IPS-15b (cell line): ENCODE results near the gene RALB.

Experiments used
- H3K27me3 ChIP-seq: one replicate; pipeline ENCODE4 v1.6.1; 2013; ENCODE audit warnings: low read length; ENCODE audit not compliant: control insufficient read depth, insufficient read depth
- H3K36me3 ChIP-seq: one replicate; pipeline ENCODE4 v1.6.1; 2013; ENCODE audit warnings: low read length; ENCODE audit not compliant: control insufficient read depth, insufficient read depth
- H3K4me1 ChIP-seq: one replicate; pipeline ENCODE4 v1.6.1; 2013; ENCODE audit warnings: mild to moderate bottlenecking, low read length; ENCODE audit not compliant: control insufficient read depth, insufficient read depth
- H3K4me3 ChIP-seq: one replicate; pipeline ENCODE4 v1.5.1; 2013; ENCODE audit warnings: low read depth, low read length
- H3K9ac ChIP-seq: one replicate; pipeline ENCODE4 v1.6.1; 2013; ENCODE audit warnings: low read depth, mild to moderate bottlenecking, low read length
- H3K9me3 ChIP-seq: one replicate; pipeline ENCODE4 v1.6.1; 2013; ENCODE audit warnings: mild to moderate bottlenecking, low read length; ENCODE audit not compliant: control insufficient read depth, insufficient read depth

RALB gene

DNA sequence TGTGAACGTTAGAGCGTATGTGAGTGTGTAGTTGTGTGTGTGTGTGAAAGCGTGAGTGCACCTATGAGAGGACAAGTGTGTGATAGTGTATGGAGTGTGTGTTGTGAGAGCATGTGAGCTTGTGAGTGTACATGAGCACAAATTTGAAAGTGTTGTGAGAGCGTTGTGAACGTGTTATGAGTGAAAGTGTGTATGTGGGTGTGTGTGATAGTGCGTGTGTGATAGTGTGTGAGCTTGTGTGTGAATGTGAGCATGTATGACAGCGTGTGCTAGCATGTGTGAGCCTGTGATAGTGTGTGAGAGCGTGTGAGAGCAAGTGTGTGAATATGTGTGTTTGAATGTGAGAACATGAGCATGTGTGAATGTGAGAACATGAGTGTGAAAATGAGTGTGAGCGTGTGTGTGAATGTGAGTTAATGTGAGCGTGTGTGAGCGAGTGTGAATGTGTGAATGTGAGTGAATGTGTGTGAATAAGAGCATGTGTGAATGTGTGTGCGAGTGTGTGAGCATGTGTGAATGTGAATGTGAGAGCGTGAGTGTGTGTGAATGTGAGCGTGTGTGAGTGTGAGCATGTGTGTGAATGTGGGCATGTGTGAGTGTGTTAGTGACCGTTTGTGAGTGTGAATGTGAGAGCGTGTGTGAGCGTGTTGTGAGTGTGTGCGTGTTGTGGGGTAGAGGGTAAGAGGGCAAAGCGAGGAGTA, 25.0 kb downstream of the RALB start:
- no peaks in the 10 kb centered on the region for H3K27me3 ChIP-seq
- no peak overlapping the region for H3K4me3 ChIP-seq
- H3K9ac ChIP-seq: no peak overlapping the region
- peaks cover 4% of the 10 kb centered on the region for H3K4me1 ChIP-seq
- no peaks in the 10 kb centered on the region for H3K36me3 ChIP-seq
- peaks cover 7% of the 10 kb centered on the region for H3K9me3 ChIP-seq

DNA sequence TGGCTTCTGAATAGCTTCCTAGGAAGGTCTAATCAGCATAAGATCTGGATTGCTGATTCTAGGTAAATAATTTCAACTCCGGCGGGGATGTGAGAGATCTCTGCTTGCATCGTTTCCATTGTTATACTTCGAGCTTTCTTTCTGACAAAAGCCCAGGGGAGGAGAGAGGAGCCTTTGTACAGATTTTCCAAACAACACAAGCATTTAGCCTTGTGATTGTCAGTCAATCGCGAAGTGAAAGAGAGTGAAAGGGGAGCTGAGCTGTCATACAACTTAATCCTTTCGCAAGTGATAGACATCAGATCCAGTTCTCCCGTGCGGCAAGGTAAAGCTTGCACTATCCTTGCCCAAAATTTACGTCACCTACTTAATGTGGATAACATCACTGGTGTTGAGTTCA, 26.2 kb downstream of the RALB start:
- no peak overlapping the region for H3K9ac ChIP-seq
- H3K4me3 ChIP-seq: no peak overlapping the region
- H3K36me3 ChIP-seq: no peaks in the 10 kb centered on the region
- H3K27me3 ChIP-seq: no peaks in the 10 kb centered on the region
- peaks cover 7% of the 10 kb centered on the region for H3K9me3 ChIP-seq
- H3K4me1 ChIP-seq: peaks cover 11% of the 10 kb centered on the region

DNA sequence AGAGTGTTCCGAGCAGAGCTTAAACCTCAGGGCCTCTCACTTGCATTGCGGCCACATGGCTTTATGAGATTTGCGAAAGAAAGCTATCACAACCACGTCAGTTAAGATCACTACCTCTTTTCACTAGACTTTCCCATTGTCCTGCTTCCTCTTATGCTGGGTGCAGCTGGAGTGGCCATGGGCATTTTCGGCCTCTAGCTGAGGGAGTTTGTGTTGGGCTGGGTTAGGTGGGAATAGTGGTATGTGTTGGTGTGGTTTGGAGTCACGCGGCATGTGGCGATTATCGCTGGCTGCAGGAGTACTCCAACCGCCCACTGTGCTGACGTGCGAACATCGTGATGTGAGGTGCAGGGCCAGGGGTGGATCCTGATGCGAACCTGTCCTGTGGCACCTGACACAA, 27.1 kb downstream of the RALB start:
- no peaks in the 10 kb centered on the region for H3K27me3 ChIP-seq
- peaks cover 13% of the 10 kb centered on the region for H3K4me1 ChIP-seq
- H3K9ac ChIP-seq: no peak overlapping the region
- peaks cover 7% of the 10 kb centered on the region for H3K9me3 ChIP-seq
- no peak overlapping the region for H3K4me3 ChIP-seq
- no peaks in the 10 kb centered on the region for H3K36me3 ChIP-seq

DNA sequence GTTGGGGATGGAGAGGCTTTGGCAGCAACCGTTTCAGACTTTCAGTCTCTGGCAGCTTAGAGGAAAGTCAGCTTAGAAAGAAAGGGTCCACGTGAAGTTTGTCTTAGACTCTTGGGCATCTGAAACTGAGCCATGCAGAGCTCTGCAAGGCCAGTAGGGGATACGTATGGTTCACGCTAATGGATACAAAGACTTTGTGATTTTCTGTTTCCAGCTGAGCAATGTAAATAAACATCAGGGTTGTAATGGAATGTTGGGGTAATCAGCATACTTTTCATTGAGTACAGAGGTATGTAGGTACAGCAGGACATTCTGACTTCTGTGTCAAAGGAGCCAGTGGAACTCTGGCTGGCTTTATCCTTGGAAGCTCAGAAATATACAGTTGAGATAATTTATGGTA, 31.0 kb downstream of the RALB start:
- H3K9me3 ChIP-seq: no peaks in the 10 kb centered on the region
- H3K9ac ChIP-seq: no peak overlapping the region
- H3K4me3 ChIP-seq: no peak overlapping the region
- H3K27me3 ChIP-seq: no peaks in the 10 kb centered on the region
- no peaks in the 10 kb centered on the region for H3K36me3 ChIP-seq
- H3K4me1 ChIP-seq: peaks cover 13% of the 10 kb centered on the region

DNA sequence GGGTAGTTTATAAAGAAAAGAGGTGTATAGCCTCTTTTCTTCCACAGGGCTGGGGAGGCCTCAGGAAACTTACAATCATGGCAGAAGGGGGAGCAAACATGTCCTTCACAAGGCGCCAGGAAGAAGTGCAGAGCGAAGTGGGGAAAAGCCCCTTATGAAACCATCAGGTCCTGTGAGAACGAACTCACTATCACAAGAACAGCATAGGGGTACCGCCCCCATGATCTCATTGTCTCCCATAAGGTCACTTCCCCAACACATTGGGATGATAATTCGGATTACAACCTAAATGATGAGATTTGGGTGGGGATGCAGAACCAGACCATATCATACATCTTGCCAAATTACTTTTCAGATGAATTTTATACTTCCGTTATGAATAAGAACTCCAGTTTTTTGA, 32.4 kb downstream of the RALB start:
- Histone ChIP-seq H3K4me3 (no peak overlapping the region), H3K36me3 (no peaks in the 10 kb centered on the region), H3K27me3 (no peaks in the 10 kb centered on the region), H3K9ac (no peak overlapping the region), H3K4me1 (peaks cover 9% of the 10 kb centered on the region), H3K9me3 (no peaks in the 10 kb centered on the region)

DNA sequence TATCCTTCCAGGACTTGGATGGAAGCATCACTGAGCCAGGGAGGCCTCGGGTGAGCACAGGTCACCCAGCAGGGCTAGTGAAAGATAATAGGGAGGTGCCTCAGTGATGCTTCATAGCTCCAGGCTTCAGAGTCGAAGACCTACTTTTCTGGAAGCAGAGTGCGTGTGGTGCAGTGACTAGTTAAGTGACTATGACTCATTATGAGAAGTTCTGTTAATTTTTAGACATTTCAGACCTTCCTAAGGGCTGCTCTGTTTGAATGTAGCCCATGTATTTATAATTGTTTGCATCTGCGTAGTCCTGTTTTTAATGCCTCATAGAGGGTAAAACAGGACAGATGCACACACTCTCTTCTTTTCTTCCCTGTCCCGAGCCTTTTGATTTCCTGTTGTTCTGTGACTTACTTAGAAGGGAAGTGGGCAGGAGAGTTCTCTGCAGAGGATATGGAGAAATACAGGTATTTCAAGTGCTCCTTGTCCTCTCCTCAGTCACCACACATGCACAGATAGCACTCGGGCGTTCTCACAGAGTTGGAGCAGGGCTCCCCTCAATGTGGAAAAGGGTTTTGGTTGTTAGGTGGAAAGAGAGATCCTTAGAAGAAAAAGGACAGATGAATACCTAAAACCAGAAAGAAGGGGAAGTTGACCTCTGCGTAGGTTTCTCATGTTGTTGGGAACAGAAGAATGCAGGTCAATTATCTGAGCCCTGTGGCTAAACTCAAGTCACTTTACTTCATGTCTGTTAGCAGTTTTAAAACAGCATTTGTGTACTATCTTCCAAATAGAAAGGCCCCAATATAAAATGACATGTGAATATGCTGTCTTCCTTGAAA, 34.7 kb downstream of the RALB start:
- H3K36me3 ChIP-seq: no peaks in the 10 kb centered on the region
- peaks cover 26% of the 10 kb centered on the region for H3K4me1 ChIP-seq
- no peaks in the 10 kb centered on the region for H3K27me3 ChIP-seq
- H3K9me3 ChIP-seq: no peaks in the 10 kb centered on the region
- no peak overlapping the region for H3K9ac ChIP-seq
- H3K4me3 ChIP-seq: no peak overlapping the region

DNA sequence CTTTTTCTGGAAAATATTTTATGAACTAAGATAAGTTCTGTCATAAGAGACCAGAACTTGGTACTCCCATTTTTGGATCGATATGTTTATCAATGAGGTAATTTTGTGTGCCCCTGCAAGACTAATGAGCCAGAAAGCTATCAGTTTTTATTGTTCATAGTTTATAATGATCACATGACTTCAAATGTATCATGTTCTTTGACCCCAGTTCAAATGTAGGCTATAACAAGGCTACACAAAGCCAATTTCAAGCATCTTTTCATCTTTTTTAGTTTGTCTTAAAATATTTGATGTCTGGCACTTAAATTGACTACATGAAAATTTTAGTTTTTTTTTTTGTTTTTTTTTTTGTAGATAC, 35.3 kb downstream of the RALB start:
- no peak overlapping the region for H3K9ac ChIP-seq

DNA sequence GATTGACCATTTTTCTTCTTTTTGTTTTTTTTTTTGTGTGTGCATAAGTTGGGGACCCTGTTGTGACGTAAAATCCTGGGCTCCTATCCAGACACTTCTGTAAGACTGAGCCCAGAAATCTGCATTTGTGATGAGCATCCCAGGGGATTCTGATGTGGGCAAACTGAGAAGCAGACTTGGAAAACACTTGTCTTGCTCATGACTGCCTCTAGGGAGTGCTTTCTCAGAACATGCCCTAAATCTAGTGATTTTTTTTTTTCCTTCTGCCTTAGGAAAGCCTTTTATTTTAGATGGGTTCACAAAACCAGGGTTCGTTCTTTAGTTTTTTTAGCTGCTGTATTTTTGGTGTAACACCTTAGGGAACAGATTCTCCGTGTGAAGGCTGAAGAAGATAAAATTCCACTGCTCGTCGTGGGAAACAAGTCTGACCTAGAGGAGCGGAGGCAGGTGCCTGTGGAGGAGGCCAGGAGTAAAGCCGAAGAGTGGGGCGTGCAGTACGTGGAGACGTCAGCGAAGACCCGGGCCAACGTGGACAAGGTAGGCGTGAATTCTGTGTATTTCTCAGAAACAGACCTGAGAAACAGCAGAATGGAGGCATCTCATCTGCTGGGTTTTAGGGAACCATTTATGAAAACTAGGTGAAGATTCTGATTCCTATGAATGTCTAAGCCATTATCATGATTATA, 36.7 kb downstream of the RALB start:
- Histone ChIP-seq H3K9ac (no peak overlapping the region), H3K4me1 (peaks cover 26% of the 10 kb centered on the region), H3K4me3 (no peak overlapping the region), H3K27me3 (no peaks in the 10 kb centered on the region), H3K36me3 (no peaks in the 10 kb centered on the region), H3K9me3 (no peaks in the 10 kb centered on the region)

More for the DNA sequence above, 35.3 kb downstream of the RALB start:
- Histone ChIP-seq H3K4me1 (peaks cover 27% of the 10 kb centered on the region), H3K9me3 (no peaks in the 10 kb centered on the region), H3K36me3 (no peaks in the 10 kb centered on the region), H3K27me3 (no peaks in the 10 kb centered on the region), H3K4me3 (no peak overlapping the region)

DNA sequence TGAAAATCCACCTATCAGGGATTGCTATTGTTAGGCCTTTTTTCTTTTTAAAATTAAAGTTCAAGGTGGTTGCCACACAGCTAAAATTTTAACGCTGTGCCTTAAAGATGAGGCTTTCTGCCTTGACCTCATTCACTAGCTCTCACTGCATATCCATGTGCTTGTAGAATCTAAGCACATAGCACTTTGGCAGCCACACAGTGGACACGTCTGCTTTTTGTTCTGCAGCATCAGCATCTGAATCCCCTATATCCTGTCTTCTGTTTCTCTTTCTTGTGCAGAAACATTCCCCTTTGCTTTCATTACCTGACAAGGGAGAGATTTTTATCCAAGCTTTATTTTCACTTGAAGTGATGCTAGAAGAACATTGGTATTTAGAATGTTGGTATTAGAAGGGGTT, 38.1 kb downstream of the RALB start:
- no peak overlapping the region for H3K9ac ChIP-seq
- H3K4me3 ChIP-seq: no peak overlapping the region
- peaks cover 26% of the 10 kb centered on the region for H3K4me1 ChIP-seq
- no peaks in the 10 kb centered on the region for H3K36me3 ChIP-seq
- no peaks in the 10 kb centered on the region for H3K27me3 ChIP-seq
- no peaks in the 10 kb centered on the region for H3K9me3 ChIP-seq

DNA sequence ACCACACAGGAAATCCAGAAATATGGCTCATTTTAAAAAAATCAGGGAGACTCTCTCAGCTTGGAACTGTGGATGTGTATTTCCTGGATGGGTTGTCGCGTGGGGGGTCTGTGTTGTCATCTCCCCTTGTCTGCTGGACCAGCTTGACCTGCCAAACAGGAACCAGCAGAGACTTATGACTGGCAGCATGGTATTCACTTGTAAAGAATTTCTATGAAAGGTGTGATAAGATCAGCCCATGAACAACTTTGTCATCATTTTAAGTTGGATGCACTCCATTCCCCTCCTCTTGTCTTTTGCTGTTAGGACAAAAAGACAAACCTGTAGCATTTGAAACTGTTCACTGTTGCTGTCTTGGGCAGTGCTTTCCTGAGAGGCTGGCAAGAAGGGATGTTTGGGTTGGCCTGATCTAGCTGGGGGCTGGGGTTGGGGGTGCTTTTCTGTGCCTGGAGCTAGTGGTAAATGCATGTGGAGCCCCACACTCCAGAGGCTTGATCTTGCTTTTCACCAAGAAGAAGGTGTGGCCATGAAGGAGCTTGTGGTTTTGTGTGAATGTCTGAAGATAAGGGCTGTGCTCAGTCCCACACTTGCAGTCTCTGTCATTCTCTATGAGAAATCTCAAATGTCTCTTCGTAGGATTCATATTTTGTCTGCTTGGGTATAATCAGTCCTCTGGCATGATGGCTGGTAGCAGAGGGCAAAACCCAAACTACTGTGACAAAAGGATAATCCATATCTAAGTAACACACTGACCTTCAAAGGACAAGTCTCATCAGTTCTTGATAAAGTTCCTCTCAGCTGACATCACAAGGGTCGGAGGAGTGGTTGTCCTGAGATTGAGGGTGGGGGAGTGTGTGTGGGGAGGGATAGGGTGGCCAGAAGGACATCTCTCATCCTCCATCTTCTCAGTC, 39.0 kb downstream of the RALB start:
- no peaks in the 10 kb centered on the region for H3K36me3 ChIP-seq
- no peak overlapping the region for H3K4me3 ChIP-seq
- H3K27me3 ChIP-seq: no peaks in the 10 kb centered on the region
- H3K4me1 ChIP-seq: peaks cover 26% of the 10 kb centered on the region
- no peaks in the 10 kb centered on the region for H3K9me3 ChIP-seq
- H3K9ac ChIP-seq: no peak overlapping the region
